Esophagus squamous epithelium (tissue), 5 donors: ENCODE measurements around the gene ZNF674. TPM values are rescaled to one million over a fixed set of nuclear protein-coding genes. Genes with fewer than 3 reads are reported as not detected.

Source experiments
- DNase-seq: peaks from one replicate; lab custom pipeline; 2025; lab: John Stamatoyannopoulos, UW
- H3K27ac ChIP-seq, 4 donors: fragments of 200-600 bp; sonication (generic); one replicate each; pipeline ENCODE4 v1.5.1; 2016 to 2019; ENCODE audit warnings: mild to moderate bottlenecking in 1 of 4
- H3K27me3 ChIP-seq, 4 donors: fragments of 200-600 bp; sonication (generic); 1 replicate in 3 of 4; 2 replicates in 1 of 4; pipeline versions ENCODE4 v1.5.1 to v1.6.0; 2017 to 2021; ENCODE audit warnings: antibody characterized with exemption in 1 of 4
- H3K36me3 ChIP-seq, 3 donors: fragments of 200-600 bp; sonication (generic); one replicate each; pipeline ENCODE4 v1.5.1; 2016 to 2019
- H3K4me1 ChIP-seq, 3 donors: fragments of 200-600 bp; sonication (generic); one replicate each; pipeline ENCODE4 v1.5.1; 2017 to 2019
- H3K4me3 ChIP-seq, 4 donors: fragments of 200-600 bp; sonication (generic); 1 replicate in 3 of 4; 2 replicates in 1 of 4; pipeline ENCODE4 v1.5.1; 2016 to 2019; ENCODE audit warnings: mild to moderate bottlenecking in 2 of 4, moderate library complexity in 1 of 4
- H3K9me3 ChIP-seq, 3 donors: fragments of 200-600 bp; sonication (generic); one replicate each; pipeline ENCODE4 v1.5.1; 2016 to 2019
- POLR2A ChIP-seq, 4 donors: fragments of 450-650 bp; IDR thresholded peaks; one replicate each; pipeline ENCODE4 v1.6.1; 2017; ENCODE audit warnings: antibody characterized with exemption in 4 of 4, mild to moderate bottlenecking in 4 of 4, moderate library complexity in 3 of 4
- WGBS, 2 donors: methylation state at CpG; one replicate each; pipeline ENCODE4 v1.1.5; 2018; 5-methylcytosine and 5-hydroxymethylcytosine counted together
- intact Hi-C: fragments of 100-400 bp; cut with DNase I; formaldehyde crosslinking; loops from one replicate; pipeline ENCODE4 v1.15.0; 2022
- total RNA-seq, 4 donors: library from RNA; depleted of rRNA; stranded (reverse); fragments of >200 nt; gene quantifications; one replicate each; pipeline ENCODE4 v1.1.0, GENCODE V29; 2016
- TF ChIP-seq, protein P1 (sequence below), 6 experiments: fragments of 450-650 bp in 4 of 6; fragments of 200-600 bp in 2 of 6; sonication (generic) in 2 of 6; IDR thresholded peaks; one replicate each; pipeline ENCODE4 v1.5.1; 2016 to 2019; ENCODE audit warnings: antibody characterized with exemption in 6 of 6, mild to moderate bottlenecking in 4 of 6, moderate library complexity in 4 of 6
- donor health status: DM: yes; HTN: yes; CAD: no.

Gene ZNF674
- total RNA-seq, 4 donors from 2014 or later: 1.5 to 2.8 (median 2.4) TPM

DNA sequence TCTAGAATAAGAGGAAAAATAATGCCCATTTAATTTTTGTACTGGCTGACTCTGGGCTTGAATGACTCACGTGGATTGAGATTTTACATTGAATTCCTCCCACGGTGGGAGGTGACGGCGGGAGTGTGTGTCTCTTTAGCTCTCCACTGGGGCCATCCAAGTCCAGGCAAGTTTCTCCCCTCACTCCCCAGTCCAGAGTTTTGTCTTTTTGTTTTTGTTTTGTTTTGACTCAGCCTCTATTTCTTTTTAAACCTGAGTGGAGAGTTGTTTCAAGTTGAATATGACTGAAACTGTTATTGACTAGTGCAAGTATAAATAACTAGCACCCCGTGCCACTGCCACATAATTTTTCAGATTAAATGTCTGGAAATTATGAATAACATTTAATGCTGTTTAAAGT is 41.9 kb upstream of the ZNF674 start:
- intact Hi-C loops: no loop called here
- Histone ChIP-seq H3K4me1 (peaks cover 0 to 72% (median 24%) of the 10 kb centered on the region in 3 donors), H3K27me3 (no peaks in the 10 kb centered on the region), H3K27ac (peak overlapping the region in 3 of 4 donors; percentile 1 to 75 (median 71)), H3K4me3 (no peak overlapping the region), H3K36me3 (no peaks in the 10 kb centered on the region), H3K9me3 (no peaks in the 10 kb centered on the region)
- WGBS, 2 donors: 18 to 26% methylated on average over 5 of the region's 5 CpGs
- TF ChIP-seq, protein P1, sequence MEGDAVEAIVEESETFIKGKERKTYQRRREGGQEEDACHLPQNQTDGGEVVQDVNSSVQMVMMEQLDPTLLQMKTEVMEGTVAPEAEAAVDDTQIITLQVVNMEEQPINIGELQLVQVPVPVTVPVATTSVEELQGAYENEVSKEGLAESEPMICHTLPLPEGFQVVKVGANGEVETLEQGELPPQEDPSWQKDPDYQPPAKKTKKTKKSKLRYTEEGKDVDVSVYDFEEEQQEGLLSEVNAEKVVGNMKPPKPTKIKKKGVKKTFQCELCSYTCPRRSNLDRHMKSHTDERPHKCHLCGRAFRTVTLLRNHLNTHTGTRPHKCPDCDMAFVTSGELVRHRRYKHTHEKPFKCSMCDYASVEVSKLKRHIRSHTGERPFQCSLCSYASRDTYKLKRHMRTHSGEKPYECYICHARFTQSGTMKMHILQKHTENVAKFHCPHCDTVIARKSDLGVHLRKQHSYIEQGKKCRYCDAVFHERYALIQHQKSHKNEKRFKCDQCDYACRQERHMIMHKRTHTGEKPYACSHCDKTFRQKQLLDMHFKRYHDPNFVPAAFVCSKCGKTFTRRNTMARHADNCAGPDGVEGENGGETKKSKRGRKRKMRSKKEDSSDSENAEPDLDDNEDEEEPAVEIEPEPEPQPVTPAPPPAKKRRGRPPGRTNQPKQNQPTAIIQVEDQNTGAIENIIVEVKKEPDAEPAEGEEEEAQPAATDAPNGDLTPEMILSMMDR (IDR thresholded peaks at IDR 0.05): no peak
- no peak for TF ChIP-seq POLR2A (IDR thresholded peaks at IDR 0.05)
- DNase-seq: no peak

DNA sequence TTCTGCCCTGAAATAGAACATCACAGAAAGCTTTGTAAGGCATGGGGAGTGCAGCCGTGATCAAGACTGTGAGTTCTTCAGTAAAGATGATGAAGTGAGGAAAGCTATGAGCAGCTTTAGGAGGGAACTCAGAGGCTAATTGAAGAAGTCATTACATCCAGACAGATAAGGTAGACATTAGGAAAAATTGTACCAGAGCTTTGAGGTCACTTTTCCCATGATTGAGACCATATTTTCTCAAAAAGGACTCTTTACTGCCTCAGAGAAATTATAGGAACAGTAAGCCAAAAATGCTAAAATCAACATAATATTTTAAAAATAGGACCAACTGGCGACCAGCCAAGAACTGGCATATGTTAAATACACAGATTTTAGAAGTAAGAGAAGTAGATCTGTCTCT is 39.5 kb upstream of the ZNF674 start:
- no peaks in the 10 kb centered on the region for H3K36me3 ChIP-seq
- H3K9me3 ChIP-seq: no peaks in the 10 kb centered on the region
- H3K27me3 ChIP-seq: no peaks in the 10 kb centered on the region
- intact Hi-C loops: no loop called here
- peaks cover 0 to 70% (median 24%) of the 10 kb centered on the region in 3 donors for H3K4me1 ChIP-seq
- no peak overlapping the region for H3K27ac ChIP-seq
- H3K4me3 ChIP-seq: no peak overlapping the region
- 38 to 64% methylated on average over 2 of the region's 2 CpGs for WGBS, 2 donors
- no peak for DNase-seq
- TF ChIP-seq, protein P1 (IDR thresholded peaks at IDR 0.05): no peak
- no peak for TF ChIP-seq POLR2A (IDR thresholded peaks at IDR 0.05)

DNA sequence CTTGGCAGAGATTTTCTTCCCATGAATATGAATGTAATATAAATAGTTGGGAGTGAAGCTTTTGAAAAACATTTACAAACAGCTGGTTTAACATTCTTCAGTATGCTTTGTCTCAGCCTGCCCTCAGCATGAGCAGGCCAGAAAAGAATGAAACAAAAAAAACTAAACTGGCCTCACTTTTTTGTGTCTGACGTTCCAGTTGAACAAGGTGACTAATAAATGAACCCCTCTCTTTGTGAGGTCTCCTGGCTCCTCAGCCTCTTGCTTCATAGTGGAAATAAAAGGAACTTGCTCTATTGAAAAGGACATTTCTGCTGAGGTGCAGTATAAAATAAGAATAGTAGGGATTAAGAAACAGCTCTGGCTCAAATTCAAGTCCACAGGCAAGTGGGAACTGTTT is 37.7 kb upstream of the ZNF674 start:
- H3K27ac ChIP-seq: peak overlapping the region in 3 of 4 donors; percentile 65 to 73 (median 66)
- WGBS, 2 donors: 0 to 16% methylated on average over 1 of the region's 1 CpG
- H3K4me1 ChIP-seq: peaks cover 0 to 53% (median 15%) of the 10 kb centered on the region in 3 donors
- TF ChIP-seq, protein P1 (IDR thresholded peaks at IDR 0.05): no peak
- no peak for TF ChIP-seq POLR2A (IDR thresholded peaks at IDR 0.05)
- intact Hi-C loops: no loop called here
- DNase-seq: no peak
- no peaks in the 10 kb centered on the region for H3K9me3 ChIP-seq
- H3K27me3 ChIP-seq: no peaks in the 10 kb centered on the region
- no peaks in the 10 kb centered on the region for H3K36me3 ChIP-seq
- H3K4me3 ChIP-seq: no peak overlapping the region

DNA sequence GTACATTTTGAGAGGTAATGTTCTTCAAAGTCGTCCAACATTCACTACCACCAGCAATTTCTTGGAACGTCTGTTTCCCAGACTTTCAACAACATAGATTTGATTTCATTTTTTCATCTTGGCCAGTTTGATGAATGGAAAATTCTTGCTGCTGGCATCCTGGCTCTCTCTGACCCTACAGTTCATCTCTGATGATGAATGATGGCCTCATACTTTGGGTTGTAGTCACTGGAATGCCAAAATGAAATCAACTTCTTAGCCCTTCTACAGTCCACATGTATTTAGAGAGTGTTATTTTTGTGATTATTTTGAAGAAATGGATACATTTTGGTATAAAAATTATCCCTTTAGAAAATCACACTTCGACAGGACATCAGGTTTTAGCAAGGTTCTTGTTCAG is 37.1 kb upstream of the ZNF674 start:
- no peak for DNase-seq
- TF ChIP-seq POLR2A (IDR thresholded peaks at IDR 0.05): no peak
- TF ChIP-seq, protein P1 (IDR thresholded peaks at IDR 0.05): no peak
- Histone ChIP-seq H3K9me3 (no peaks in the 10 kb centered on the region), H3K4me3 (no peak overlapping the region), H3K27ac (peak overlapping the region in 3 of 4 donors; percentile 45 to 73 (median 66)), H3K27me3 (no peaks in the 10 kb centered on the region), H3K4me1 (peaks cover 0 to 53% (median 9%) of the 10 kb centered on the region in 3 donors), H3K36me3 (no peaks in the 10 kb centered on the region)
- intact Hi-C loops: no loop called here
- 40 to 43% methylated on average over 3 of the region's 3 CpGs for WGBS, 2 donors

DNA sequence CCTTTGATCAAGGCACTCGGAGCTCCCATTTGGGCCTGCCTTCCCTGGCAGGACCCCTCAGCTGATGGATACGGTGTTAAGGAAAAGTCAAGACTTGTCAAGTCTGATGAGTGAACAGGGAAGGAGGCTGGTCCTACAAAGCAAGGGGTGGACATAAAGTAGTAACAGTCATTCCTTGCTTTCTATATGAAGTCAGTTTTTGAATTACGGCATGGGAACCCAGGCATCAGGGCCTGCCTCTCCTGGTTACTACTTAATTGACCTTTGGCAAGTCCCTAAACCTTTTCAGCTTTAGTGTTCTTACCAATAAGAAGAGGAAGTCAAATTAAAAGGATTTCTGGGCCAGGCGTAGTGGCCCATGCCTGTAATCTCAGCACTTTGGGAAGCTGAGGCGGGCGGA is 35.4 kb upstream of the ZNF674 start:
- Histone ChIP-seq H3K27me3 (no peaks in the 10 kb centered on the region), H3K4me1 (peaks cover 0 to 50% (median 5%) of the 10 kb centered on the region in 3 donors), H3K27ac (no peak overlapping the region), H3K9me3 (no peaks in the 10 kb centered on the region), H3K4me3 (no peak overlapping the region), H3K36me3 (no peaks in the 10 kb centered on the region)
- 80 to 90% methylated on average over 3 of the region's 6 CpGs for WGBS, 2 donors
- intact Hi-C loops: no loop called here
- DNase-seq: no peak
- no peak for TF ChIP-seq POLR2A (IDR thresholded peaks at IDR 0.05)
- TF ChIP-seq, protein P1 (IDR thresholded peaks at IDR 0.05): no peak
